ENCODE data around the gene DAB2IP.

The DAB2IP gene

DNA sequence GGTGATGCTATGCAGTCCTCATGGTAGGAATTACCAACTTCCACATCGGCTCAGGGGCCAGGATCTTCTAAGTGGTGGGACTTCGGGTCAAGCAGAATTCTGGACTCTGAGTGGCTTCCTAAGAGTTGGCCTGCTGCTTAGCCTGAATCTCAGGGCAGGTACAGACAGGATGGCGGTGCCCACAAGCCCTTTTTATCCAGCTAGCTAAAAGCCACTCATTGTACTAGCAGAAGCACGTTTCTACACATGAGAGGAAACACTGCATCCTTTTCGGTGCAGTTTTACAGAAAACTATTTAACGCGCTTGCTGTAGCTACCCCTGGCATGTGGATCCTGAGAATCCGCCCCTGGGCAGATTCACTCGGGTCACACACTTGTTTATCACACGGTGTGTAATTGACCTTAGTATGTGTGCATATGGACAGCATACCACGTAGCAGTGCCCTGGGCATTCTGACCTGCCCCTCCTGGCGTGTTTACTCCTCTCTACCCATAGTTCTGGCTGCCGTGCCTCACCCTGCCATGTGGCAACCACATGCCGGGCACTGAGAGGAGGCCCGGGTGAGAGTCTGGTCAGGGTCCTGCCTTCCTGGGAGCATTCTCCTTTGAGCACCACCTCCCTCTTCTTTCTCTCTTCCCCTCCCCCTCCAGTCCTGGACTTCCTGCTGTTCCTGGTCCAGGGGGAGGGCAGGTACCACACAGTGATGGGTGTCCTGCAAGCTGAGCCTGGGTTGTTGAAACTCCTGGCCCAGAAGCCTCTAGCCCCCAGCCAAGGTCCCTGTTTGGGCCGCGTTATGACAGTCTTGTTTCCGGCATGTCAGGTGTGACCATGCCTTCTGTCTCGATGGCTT, 65.9 kb downstream of the DAB2IP start:
- Histone ChIP-seq H3K27me3 (ENCODE audit: insufficient read depth, low read length) (peaks cover 7% of the 10 kb centered on the region; the same call in 1 of the 2 replicates), H3K4me1 (ENCODE audit: insufficient read depth, low read length, severe bottlenecking) (peaks cover 7% of the 10 kb centered on the region), H3K9ac (ENCODE audit: low read length) (no peak overlapping the region), H3F3A (ENCODE audit: insufficient read depth, low read length) (no peaks in the 10 kb centered on the region), H3K4me3 (ENCODE audit: low read depth, low read length, poor library complexity, severe bottlenecking) (no peak overlapping the region), H3K9me3 (ENCODE audit: low read length) (no peaks in the 10 kb centered on the region), H3K36me3 (ENCODE audit: insufficient read depth, low read length) (no peaks in the 10 kb centered on the region), H4K20me1 (ENCODE audit: insufficient read depth, low read length) (no peaks in the 10 kb centered on the region), H3K4me2 (ENCODE audit: low read length) (no peak overlapping the region), H2AFZ (ENCODE audit: low read length) (no peak overlapping the region), H3K9me2 (ENCODE audit: low read depth, low read length) (no peaks in the 10 kb centered on the region), H3K27ac (ENCODE audit: low read depth, low read length, poor library complexity, severe bottlenecking) (no peak overlapping the region), H3K79me2 (ENCODE audit: insufficient read depth, low read length) (no peaks in the 10 kb centered on the region)
- TF ChIP-seq CTCF (IDR thresholded peaks at IDR 0.05; ENCODE audit: low read length) (no peak), EZH2 (IDR thresholded peaks at IDR 0.05; ENCODE audit: borderline replicate concordance, low read length) (no peak)

GRCh38 chr9:121718084-121718483, 66.7 kb downstream of the DAB2IP start:
- no peaks in the 10 kb centered on the region for H3K9me2 ChIP-seq (ENCODE audit: low read depth, low read length)
- TF ChIP-seq CTCF (IDR thresholded peaks at IDR 0.05; ENCODE audit: low read length) (no peak), EZH2 (IDR thresholded peaks at IDR 0.05; ENCODE audit: borderline replicate concordance, low read length) (no peak)
- H3K4me1 ChIP-seq (ENCODE audit: insufficient read depth, low read length, severe bottlenecking), result peaks cover 7% of the 10 kb centered on the region
- no peak overlapping the region for H3K4me3 ChIP-seq (ENCODE audit: low read depth, low read length, poor library complexity, severe bottlenecking)
- peaks cover 7% of the 10 kb centered on the region; the same call in 1 of the 2 replicates for H3K27me3 ChIP-seq (ENCODE audit: insufficient read depth, low read length)
- H3K9ac ChIP-seq (ENCODE audit: low read length), result no peak overlapping the region
- no peaks in the 10 kb centered on the region for H3F3A ChIP-seq (ENCODE audit: insufficient read depth, low read length)
- no peak overlapping the region for H2AFZ ChIP-seq (ENCODE audit: low read length)
- H3K79me2 ChIP-seq (ENCODE audit: insufficient read depth, low read length), result no peaks in the 10 kb centered on the region
- H4K20me1 ChIP-seq (ENCODE audit: insufficient read depth, low read length), result no peaks in the 10 kb centered on the region
- no peak overlapping the region for H3K4me2 ChIP-seq (ENCODE audit: low read length)
- no peaks in the 10 kb centered on the region for H3K9me3 ChIP-seq (ENCODE audit: low read length)
- no peaks in the 10 kb centered on the region for H3K36me3 ChIP-seq (ENCODE audit: insufficient read depth, low read length)
- H3K27ac ChIP-seq (ENCODE audit: low read depth, low read length, poor library complexity, severe bottlenecking), result no peak overlapping the region

- H3K9me2 ChIP-seq (ENCODE audit: low read depth, low read length), result no peaks in the 10 kb centered on the region
- H3K9ac ChIP-seq (ENCODE audit: low read length), result no peak overlapping the region
- no peaks in the 10 kb centered on the region for H3K9me3 ChIP-seq (ENCODE audit: low read length)
- H3K36me3 ChIP-seq (ENCODE audit: insufficient read depth, low read length), result no peaks in the 10 kb centered on the region
- no peaks in the 10 kb centered on the region for H3K79me2 ChIP-seq (ENCODE audit: insufficient read depth, low read length)
- peaks cover 7% of the 10 kb centered on the region for H3K4me1 ChIP-seq (ENCODE audit: insufficient read depth, low read length, severe bottlenecking)
- H4K20me1 ChIP-seq (ENCODE audit: insufficient read depth, low read length), result no peaks in the 10 kb centered on the region
- TF ChIP-seq CTCF (IDR thresholded peaks at IDR 0.05; ENCODE audit: low read length) (no peak), EZH2 (IDR thresholded peaks at IDR 0.05; ENCODE audit: borderline replicate concordance, low read length) (no peak)
- H3K27me3 ChIP-seq (ENCODE audit: insufficient read depth, low read length), result peaks cover 7% of the 10 kb centered on the region; the same call in 1 of the 2 replicates
- no peak overlapping the region for H3K4me2 ChIP-seq (ENCODE audit: low read length)
- H3F3A ChIP-seq (ENCODE audit: insufficient read depth, low read length), result no peaks in the 10 kb centered on the region
- H3K27ac ChIP-seq (ENCODE audit: low read depth, low read length, poor library complexity, severe bottlenecking), result no peak overlapping the region
- H2AFZ ChIP-seq (ENCODE audit: low read length), result no peak overlapping the region
- H3K4me3 ChIP-seq (ENCODE audit: low read depth, low read length, poor library complexity, severe bottlenecking), result no peak overlapping the region
Observed at GRCh38 chr9:121718501-121718900, 67.1 kb downstream of the DAB2IP start.

Measured in OCI-LY1 (cell line).